ENCODE data around the gene IL1R1.
A peak's percentile ranks its signal among the peaks of the same experiment; 100 is the strongest.

The IL1R1 gene

DNA sequence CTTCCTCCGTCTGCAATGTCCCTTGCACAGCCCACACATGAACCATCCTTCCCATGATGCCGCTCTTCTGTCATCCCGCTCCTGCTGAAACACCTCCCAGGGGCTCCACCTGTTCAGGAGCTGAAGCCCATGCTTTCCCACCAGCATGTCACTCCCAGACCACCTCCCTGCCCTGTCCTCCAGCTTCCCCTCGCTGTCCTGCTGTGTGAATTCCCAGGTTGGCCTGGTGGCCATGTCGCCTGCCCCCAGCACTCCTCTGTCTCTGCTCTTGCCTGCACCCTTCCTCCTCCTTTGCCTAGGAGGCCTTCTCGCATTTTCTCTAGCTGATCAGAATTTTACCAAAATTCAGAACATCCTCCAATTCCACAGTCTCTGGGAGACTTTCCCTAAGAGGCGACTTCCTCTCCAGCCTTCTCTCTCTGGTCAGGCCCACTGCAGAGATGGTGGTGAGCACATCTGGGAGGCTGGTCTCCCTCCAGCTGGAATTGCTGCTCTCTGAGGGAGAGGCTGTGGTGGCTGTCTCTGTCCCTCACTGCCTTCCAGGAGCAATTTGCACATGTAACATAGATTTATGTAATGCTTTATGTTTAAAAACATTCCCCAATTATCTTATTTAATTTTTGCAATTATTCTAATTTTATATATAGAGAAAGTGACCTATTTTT, 35.4 kb downstream of the IL1R1 start:
- DNase-seq: no peak

DNA sequence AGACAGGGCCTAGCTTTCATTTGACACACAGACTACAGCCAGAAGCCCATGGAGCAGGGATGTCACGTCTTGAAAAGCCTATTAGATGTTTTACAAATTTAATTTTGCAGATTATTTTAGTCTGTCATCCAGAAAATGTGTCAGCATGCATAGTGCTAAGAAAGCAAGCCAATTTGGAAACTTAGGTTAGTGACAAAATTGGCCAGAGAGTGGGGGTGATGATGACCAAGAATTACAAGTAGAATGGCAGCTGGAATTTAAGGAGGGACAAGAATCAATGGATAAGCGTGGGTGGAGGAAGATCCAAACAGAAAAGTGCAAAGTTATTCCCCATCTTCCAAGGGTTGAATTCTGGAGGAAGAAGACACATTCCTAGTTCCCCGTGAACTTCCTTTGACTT, 36.5 kb downstream of the IL1R1 start:
- DNase-seq: no peak

DNA sequence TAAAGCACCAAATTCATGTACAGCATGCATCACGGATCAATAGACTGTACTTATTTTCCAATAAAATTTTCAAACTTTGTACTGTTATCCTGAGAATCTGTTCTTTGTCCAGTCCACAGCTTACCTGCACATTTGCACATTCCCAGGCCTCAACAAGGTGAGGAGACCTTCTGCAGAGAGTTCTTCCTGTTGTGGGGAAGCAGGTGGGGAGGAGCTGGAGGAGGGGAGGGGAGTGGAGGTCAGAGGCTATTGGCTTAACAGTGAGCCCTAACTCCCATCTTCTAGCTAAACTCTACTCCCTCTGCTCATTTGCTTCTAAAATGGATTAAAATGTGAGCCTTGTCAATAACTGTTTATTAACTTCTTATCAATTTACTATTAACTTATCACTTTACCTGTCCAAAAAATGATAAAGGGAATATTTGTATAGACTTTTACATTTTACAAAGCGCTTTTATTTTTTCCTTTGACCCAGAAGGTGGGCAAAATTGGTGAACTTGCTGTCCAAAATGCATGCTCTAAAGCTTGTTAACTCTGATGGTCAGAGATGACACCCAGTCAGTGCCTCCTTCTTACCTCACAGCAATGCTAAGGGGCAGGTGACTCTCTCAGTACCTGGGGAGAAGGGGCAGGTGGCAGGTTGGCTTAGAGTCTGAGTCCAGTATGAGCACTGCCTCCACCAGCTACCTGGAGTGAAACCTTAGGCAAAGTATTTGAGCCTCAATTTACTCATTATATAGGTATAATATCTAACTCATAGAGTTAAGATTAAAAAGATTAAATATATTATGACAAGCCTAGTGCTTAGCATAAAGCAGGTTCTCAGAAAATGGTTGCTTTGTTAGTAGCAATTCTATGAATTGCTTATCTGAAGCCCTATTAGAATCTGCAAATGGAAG, 37.5 kb downstream of the IL1R1 start:
- DNase-seq: no peak

DNA sequence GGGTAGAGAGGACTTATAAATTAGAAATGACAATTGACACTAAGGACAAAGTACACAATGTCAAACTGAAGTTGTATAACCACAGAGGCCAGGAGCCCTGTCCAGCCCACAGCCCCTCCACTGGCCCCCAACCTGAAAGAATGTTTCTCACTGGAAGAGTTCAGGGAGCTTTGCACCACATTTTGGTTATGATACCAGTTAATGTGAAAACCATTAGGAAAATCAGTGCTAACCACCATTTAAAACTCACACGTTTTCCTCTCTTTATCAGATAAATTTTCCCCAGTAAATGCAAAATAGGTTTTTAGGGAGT, 38.1 kb downstream of the IL1R1 start:
- no peak for DNase-seq

DNA sequence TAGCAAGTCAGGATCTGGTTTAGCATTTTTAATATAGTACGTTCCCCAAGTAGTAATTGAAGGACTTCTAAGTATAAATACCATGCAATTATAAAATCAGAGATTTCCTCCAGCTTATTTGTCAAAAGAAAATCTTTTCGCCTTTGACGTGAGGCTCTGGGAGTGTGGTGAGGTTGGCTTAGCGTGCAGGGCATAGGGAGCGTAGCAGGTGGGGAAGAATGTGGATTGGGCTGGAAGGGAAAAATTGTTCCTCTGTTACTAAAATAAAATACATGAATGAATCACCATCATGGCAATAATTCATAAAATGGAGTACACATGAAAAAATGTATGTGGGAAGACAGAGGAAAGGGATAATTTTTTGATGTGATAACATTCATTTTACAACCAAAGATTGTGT, 38.8 kb downstream of the IL1R1 start:
- DNase-seq: no peak

DNA sequence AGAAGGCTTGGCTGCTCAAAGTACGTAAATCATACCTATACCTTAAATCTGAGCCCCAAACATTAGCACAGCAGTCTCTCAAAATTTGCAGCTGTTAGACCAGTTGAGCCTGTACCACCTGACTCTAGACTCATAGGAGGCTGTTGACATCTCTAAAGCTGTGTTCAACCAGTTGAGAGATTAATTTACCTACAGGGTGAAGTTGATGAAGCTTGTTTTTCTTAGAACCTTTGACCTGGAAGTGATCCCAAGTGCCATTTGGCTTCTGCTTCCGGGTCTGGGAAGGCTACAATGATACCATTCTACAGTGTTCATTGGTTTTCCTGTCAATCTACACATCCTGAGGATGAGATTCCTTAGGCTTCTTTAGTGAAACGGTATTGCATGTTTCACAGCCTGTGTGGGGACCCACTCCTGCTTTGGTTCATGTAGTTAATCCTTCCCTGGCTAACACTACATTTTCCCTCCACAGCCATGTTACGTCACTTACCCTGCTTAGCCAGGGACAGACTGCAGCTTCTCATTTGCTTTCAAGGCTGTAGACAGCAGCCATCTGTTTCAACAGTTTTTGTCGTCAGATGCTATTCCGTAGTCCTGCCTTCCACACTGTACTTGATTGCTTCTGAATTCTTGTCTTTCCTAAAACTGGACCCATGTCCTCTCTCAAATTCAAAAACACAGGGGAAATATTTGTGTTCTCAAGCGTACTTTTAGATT, 39.5 kb downstream of the IL1R1 start:
- no peak for DNase-seq

DNA sequence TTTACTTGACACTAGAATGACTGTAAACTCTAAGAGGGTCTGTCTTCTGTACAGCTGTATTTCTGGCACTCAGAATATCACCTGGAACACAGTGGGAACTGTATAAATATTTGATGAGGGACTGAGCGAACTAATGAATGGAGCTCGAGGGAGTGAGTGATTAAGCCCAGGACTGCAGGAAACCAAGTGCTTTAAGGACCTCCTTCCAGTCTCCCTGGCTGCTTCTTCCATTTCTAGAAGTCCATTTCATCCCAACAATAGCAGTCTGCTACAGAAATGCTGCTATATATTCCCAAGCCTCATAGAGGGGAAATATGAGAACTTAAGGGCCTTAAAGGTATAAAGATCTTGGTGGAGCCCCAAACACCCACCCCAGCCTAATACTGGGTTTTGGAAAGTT, 41.5 kb downstream of the IL1R1 start:
- DNase-seq: no peak

DNA sequence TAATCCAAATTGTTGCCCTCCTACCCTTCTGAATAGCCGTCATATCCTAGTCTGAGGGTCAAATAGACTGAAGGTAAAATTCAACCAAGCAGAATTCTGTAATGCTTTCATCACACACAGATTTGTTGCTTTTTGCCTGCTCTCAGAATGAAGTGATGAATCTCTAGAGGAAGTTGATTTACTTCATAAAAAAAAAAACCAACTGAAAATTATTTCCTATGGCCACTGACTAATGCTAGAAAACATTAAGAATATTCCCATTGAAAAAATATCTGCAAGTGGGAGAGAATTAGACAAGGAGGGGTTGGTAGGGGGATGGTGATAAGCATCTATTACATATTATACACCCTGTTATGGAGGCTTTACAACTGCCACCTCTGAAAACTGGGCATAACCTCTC, 42.0 kb downstream of the IL1R1 start:
- no peak for DNase-seq

DNA sequence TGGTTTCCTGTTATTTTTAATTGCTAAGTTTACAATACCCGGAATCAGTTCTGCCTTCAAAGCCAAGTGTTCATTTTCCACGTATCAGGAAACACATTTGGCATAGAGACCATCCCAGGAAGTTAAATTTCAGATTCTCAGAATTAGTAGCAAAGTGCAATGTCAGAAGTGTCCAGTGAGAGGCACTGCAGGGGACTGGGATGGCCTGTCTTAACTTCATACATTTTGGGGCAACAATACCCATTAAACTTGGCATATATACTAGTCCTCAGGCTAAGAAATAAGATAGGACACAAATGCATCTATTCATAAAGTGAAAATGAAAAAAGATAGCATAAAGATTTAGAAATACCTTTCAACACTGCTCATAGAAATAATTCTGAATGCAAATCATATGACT, 42.8 kb downstream of the IL1R1 start:
- DNase-seq: no peak

DNA sequence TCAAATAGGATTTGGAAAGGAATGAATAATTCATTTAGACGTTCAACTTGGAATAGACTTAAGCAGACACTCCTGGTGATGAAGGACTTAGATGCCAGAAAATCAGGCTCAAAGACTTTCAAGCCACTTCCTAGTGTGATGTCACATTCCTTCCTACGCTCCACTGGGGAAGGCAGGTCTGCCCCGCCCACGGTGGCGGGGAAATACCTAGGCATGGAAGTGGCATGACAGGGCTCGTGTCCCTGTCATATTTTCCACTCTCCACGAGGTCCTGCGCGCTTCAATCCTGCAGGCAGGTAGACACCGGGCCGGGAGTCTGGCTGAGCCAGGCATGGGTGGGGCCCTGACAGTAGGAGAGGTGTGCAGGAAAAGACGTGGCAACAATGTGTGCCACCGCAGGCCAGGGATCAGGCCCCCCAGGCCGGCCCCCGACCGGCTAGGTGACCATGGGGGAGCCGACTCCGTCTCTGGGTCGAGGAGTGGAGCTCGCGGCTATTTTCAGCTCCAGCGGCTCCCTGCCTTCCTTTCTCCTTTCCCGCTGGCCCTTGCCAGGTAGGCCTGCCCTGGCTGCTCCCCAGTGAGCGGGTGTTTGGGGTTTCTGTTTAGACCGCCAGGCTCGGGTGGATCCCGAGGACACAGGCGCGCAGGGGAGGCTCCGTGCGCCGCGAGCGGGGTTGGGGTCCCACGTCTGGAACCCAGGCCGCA, 44.4 kb downstream of the IL1R1 start, which contains the start of gene IL1RL2:
Gene IL1RL2, plus strand, starts transcription at position 233 of the 705 bp plus-strand sequence. CDS start 845 bp downstream, outside the sequence.
- DNase-seq: peak; percentile 77

DNA sequence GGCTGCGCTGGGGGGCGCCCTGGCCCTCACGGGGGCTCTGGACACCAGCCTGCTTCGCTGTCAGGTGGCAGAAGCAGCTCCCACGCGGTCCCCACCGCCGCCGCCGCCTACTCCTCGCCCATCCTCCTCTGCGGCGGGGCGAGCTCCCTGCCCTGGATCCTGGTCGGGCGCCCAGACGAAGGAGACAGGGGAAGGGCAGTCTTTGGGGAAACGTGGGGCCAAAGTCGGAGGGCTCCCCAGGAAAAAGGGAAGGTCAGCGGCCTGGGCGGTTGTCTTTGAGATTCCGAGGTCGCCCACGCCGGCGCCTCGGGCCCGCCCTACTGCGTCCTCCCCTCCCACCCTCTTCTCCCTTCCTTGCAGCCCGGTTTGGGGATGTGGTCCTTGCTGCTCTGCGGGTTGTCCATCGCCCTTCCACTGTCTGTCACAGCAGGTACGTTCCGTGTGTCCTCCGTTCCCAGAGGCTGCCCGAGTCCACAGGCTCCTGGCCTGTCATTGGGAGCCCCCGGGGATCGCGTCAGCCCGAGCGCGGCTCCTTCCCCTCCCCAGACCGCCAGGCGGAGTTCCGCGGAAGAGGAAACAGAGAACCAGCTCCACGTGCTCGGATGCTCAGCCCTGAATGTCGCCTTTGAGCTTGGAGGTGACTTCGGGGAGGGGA, 45.1 kb downstream of the IL1R1 start:
- peak; percentile 83 for DNase-seq

DNA sequence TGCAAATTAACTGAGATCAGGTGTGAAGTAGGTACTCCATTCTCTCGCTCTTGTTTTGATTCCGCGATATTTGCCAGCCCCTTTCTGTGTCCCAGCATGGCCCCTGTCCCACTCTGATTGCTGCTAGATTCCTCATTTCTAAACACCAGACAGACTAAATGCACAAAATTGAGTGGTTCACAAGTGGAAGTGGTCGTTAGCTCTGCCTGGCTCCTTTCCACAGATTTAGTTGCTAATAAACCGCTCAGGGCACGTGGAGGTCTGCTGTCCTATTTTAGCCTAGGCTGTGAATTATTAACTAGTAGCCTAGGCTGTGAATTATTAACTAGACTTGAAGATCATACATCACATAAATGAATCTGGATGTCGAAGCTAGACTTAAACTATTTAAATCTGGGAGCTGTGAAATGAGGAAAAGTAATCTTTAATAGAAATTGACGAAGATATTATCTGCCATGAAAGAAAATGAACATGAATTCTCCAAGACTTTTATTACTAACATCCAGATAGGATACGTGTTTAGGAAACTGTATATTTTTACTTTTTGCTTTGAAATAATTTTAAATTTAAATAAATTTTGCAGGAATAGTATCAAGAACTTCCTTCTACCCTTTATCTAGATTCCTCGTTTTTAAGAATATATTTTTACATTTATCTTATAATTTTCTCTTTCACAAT, 48.0 kb downstream of the IL1R1 start:
- no peak for DNase-seq

DNA sequence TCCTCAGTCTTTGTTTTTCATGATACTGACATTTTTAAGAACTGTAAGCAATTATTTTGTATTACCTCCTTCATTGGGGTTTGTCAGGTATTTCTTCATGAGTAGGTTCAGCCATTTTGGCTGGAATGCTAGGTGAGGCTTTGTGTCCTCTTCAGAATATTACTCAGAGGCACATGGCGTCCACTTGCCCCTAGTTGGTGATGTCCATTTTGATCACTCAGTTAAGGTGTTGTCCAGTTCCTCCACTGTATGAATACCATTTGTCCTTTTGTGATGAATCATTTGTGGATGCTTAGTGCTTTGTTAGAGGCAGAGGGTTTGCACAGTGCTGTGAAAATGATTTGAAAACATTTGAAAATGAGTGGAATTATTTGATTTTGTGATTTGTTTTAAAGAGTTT, 49.0 kb downstream of the IL1R1 start:
- DNase-seq: no peak

DNA sequence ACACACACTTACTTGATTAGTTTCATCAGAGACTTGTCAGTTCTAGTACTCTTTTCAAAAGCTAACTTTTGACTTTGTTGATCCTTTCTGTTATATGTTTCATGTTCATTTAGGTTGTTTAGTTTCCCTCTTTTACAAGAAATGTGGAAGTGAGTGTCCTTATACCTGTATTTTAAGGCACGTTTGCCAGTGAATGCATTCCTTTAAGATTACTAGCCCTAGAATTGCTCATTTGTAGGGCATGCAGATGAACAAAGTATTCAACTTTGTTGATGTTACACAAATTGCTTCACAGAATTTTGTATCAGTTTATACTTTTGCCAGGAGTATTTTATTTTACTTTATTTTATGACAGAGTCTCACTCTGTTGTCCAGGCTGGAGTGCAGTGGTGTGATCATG, 50.5 kb downstream of the IL1R1 start:
- DNase-seq: no peak

DNA sequence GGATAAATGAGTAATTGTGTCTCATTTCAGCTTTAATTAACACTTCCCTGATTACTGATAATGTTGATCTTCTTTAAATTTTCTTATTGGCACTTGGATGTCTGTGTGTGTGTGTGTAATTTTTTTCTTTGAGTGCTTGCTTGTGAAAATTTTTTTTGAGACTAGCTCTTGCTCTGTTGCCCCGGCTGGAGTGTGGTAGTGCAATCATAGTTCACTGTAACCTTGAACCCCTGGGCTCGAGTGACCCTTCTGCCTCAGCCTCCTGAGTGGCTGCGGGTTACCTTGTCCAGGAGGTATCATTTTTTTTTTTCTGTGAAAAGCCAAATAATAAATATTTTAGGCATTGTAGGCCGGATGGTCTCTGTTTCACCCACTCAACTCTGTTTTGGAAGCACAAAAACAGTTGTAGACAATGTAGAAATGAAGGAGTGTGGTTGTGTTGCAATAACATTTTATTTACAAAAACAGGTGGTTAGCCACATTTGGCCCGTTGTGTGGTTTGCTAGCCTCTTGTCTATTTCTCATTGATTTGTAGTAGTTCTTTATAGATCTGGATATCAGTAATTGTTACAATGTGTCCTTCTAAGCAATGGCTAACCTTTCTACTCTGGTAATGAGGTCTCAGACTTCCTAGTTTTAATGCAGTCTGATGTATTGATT, 52.2 kb downstream of the IL1R1 start:
- DNase-seq: no peak

DNA sequence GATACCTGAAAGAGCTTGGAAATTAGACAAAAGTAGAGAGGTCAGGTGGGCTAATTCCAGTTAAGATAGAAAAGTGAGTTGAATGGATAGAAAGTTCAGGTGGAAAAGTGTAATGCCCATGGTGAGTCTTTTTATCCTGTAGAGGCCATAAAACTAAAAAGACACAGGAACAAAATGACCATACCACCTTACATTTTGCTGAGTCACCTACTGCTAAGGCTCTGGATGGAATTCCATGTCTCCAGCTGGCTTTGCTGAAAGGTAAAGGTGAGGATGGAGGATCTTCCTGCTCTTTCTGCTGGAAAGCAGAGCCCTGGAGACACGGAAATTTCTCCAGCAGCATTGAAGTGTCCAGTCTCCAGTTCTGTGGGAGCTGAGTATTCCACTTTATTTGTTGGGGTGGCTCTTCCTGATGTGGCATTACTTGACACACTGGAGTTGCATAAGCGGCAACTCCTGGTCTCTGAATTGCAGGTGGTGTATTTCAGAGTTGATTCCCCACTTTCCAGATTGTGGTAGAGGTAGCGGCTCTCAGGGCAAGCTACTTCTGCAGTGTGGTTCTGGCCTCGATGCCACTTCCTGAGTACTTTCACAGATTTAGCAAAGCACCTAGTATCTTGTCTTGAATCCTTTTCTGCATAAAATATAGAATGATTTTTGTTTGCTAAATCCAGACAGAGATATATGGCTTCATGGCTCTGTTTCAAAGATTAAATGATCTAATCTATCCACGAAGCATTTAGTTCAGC, 55.0 kb downstream of the IL1R1 start:
- DNase-seq: no peak

DNA sequence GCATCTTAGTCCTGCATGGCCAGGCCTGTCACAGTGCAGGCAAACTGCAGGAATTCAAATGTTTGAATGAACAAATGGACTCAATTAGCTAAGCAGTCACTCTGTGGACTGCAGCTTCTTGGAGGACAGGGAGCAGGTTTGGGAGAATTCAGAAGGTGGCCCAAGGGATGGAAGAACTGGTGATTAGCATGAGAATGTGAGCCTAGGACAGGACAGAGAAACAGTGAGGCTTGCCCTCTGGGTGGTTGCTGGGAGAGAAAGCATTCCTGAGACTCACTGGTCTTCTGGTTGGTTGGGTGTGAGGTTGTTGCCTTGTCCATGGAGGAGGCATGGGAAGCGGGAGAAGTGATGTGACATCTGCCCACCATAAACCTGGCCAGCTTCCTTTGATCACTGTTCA, 58.0 kb downstream of the IL1R1 start:
- no peak for DNase-seq

DNA sequence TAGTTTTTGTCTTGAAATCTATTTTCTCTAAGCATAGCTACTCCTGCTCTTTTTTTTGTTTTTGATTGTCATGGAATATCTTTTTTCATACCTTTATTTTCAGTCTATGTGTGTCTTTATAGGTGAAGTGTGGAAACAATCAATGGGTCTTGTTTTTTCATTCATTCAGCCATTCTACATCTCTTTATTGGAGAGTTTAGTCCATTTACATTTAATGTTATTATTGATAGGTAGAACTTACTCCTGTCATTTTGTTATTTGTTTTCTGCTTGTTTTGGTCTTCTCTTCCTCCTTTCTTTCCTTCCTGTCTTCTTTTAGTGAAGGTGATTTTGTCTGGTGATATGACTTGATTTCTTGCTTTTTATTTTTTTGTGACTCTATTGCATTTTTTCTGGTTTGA, 62.1 kb downstream of the IL1R1 start:
- no peak for DNase-seq

DNA sequence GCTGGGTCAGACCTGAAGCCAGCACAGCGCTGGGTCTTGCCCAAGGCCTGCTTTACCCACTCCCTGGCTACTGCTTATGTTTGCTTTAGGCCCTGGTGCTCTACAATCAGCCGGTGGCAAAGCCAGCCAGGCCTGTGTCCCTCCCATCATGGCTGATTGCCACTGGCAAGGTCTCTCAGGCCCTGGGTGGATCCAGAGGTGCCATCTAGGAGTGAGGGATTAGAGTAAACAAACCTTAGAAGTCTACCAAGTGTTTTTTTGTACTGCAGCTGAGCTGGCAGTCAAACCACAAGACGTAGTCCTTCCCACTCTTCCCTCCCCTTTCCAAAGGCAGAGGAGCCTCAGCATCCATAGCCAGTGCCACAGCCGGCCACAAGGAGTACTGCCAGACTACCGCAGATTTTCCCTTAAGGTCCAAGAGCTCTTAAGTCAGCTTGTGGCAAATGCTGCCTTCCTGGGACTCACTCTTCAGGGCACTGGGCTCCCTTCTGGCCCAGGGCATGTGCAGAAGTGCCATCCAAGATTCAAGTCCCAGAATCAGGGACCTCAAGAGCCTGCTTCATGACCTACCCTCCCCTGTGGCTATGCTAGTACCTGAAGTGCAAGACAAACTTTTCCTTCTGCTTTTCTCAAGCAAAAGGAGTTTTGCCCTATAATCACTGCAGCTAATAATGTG, 64.3 kb downstream of the IL1R1 start:
- DNase-seq: no peak

DNA sequence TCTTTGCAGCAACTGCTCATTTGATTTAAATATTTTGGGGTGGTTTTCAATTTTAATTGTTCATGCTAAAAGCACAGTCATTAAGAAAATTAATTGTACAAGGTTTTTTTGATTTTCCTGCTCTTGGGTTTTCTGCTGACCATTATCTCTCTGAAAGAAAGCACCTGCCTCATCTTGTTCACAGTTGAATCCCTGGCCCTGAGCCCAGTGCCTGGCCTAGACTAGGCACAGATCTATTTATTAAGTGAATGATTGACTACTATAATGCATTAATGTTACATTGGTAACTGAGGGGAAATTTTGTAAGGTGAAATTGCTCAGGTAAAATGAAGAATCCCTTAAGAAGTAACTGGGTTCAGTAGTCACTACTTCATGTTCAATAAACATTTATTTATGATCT, 66.2 kb downstream of the IL1R1 start:
- DNase-seq: no peak
